MCF 10A (cell line): ENCODE measurements around the gene FPGS. TPM values are rescaled to one million over a fixed set of nuclear protein-coding genes. Genes with fewer than 3 reads are reported as not detected.
A peak's percentile ranks its signal among the peaks of the same experiment; 100 is the strongest.
"Not testable (repeated sequence)": the region's sequence is repeated elsewhere in the genome, so short reads cannot be mapped to it uniquely, and the experiment has no call there.

Experiments
- BruUV-seq: library from RNA; stranded (reverse); fragments of 400-500 nt; replicated peaks from 2 replicates; lab custom pipeline; 2021; lab: Mats Ljungman, UMichigan
- CTCF ChIA-PET: fragments of 300-600 bp; sonication (Branson Sonifier 250); formaldehyde crosslinking; extraction: SDS; loops from one replicate; lab custom pipeline; 2021; ENCODE audit warnings: antibody characterized with exemption, inconsistent platforms; lab: Yijun Ruan, JAX
- POLR2A ChIA-PET: fragments of 300-600, 350-650 bp; sonication (Branson Sonifier 250); formaldehyde crosslinking; extraction: SDS; loops from one replicate; lab custom pipeline; 2020; ENCODE audit warnings: antibody characterized with exemption, inconsistent platforms; lab: Yijun Ruan, JAX
- DNase-seq: peaks from one replicate; pipeline ENCODE4 v3.0.0-alpha.2; 2018; ENCODE audit not compliant: unreplicated experiment
- H3K27ac Mint-ChIP-seq: one replicate; pipeline ENCODE4 v1.8.0; 2022; ENCODE audit warnings: mild to moderate bottlenecking, low read depth, mixed read lengths; ENCODE audit not compliant: unreplicated experiment
- H3K27me3 Mint-ChIP-seq: one replicate; pipeline ENCODE4 v1.8.0; 2022; ENCODE audit warnings: mixed read lengths; ENCODE audit not compliant: insufficient read depth, unreplicated experiment
- H3K36me3 Mint-ChIP-seq: one replicate; pipeline ENCODE4 v1.8.0; 2022; ENCODE audit warnings: mild to moderate bottlenecking, moderate library complexity, mixed read lengths; ENCODE audit not compliant: insufficient read depth, unreplicated experiment
- H3K4me1 Mint-ChIP-seq: one replicate; pipeline ENCODE4 v1.8.0; 2022; ENCODE audit warnings: mixed read lengths; ENCODE audit not compliant: insufficient read depth, unreplicated experiment
- H3K4me3 Mint-ChIP-seq: one replicate; pipeline ENCODE4 v1.8.0; 2022; ENCODE audit warnings: mild to moderate bottlenecking, moderate library complexity, mixed read lengths; ENCODE audit not compliant: unreplicated experiment
- H3K9me3 Mint-ChIP-seq: one replicate; pipeline ENCODE4 v1.8.0; 2022; ENCODE audit warnings: mixed read lengths; ENCODE audit not compliant: unreplicated experiment
- CTCF ChIP-seq: fragments of 200-600 bp; IDR thresholded peaks from one replicate; pipeline ENCODE4 v1.8.0; 2022; ENCODE audit warnings: antibody characterized with exemption, mild to moderate bottlenecking; ENCODE audit not compliant: unreplicated experiment
- intact Hi-C: fragments of 100-400 bp; cut with micrococcal nuclease; formaldehyde crosslinking; loops from 2 replicates; pipeline ENCODE4 v1.14.1; 2022
- total RNA-seq: library from RNA; stranded (reverse); gene quantifications from 2 replicates; pipeline ENCODE4 v1.2.3, GENCODE V29; 2022

The FPGS gene
- total RNA-seq, 1 experiment from 2014 or later: 130 TPM

GRCh38 chr9:127778280-127779135 lies 24.2 kb upstream of the FPGS start, which contains the start of gene SH2D3C:
TSS of gene SH2D3C (minus strand) at chr9:127778666. CDS start at chr9:127778627, 39 bp downstream.
- ChIA-PET POLR2A (interaction anchor here (0.8 kb wide), 1 partner anchor 38 kb away, joined by 3 read pairs; no protein-coding TSS in a partner anchor), CTCF (interaction anchor here (0.7 kb wide), 1 partner anchor 44 kb away, joined by 3 read pairs; no protein-coding TSS in a partner anchor)
- BruUV-seq: no TSS peak
- TF ChIP-seq CTCF: no peak
- no peaks in the 10 kb centered on the region for H3K36me3 Mint-ChIP-seq
- peak within 1 kb of the TSS; percentile 59 for H3K27ac Mint-ChIP-seq
- no peak for DNase-seq
- no peaks in the 10 kb centered on the region for H3K9me3 Mint-ChIP-seq
- no peaks in the 10 kb centered on the region for H3K4me1 Mint-ChIP-seq
- intact Hi-C loops: no loop called here
- no peak within 1 kb of the TSS for H3K4me3 Mint-ChIP-seq
- no peaks in the 10 kb centered on the region for H3K27me3 Mint-ChIP-seq

- ChIA-PET CTCF (interaction anchor here (4.0 kb wide), 1 partner anchor 44 kb away, joined by 16 read pairs; the partner anchor contains the start of gene TOR2A), POLR2A (interaction anchor here (0.8 kb wide), 1 partner anchor 39 kb away, joined by 3 read pairs; no protein-coding TSS in a partner anchor)
- Mint-ChIP-seq H3K27ac (peak overlapping the region; percentile 31), H3K9me3 (no peaks in the 10 kb centered on the region), H3K36me3 (no peaks in the 10 kb centered on the region), H3K4me1 (no peaks in the 10 kb centered on the region), H3K4me3 (no peak overlapping the region), H3K27me3 (no peaks in the 10 kb centered on the region)
- intact Hi-C loops: no loop called here
- TF ChIP-seq CTCF: no peak
- DNase-seq: peak; percentile 38
- BruUV-seq: no TSS peak
These were observed 23.3 kb upstream of the FPGS start for GRCh38 chr9:127779136-127779981.

- BruUV-seq: no TSS peak
- no peak overlapping the region for H3K27ac Mint-ChIP-seq
- intact Hi-C loops: no loop called here
- no peaks in the 10 kb centered on the region for H3K4me1 Mint-ChIP-seq
- no peak overlapping the region for H3K4me3 Mint-ChIP-seq
- no peak for TF ChIP-seq CTCF
- H3K27me3 Mint-ChIP-seq: no peaks in the 10 kb centered on the region
- no peaks in the 10 kb centered on the region for H3K9me3 Mint-ChIP-seq
- CTCF ChIA-PET: interaction anchor here (0.6 to 4.0 kb wide), 4 partner anchors 45 to 190 kb away, joined by 3 to 16 read pairs (median 3); partner anchors contain the start of gene TOR2A
- no peaks in the 10 kb centered on the region for H3K36me3 Mint-ChIP-seq
- DNase-seq: no peak
- POLR2A ChIA-PET: interaction anchor here (1.3 kb wide), 1 partner anchor 40 kb away, joined by 5 read pairs; no protein-coding TSS in a partner anchor
These were observed 22.4 kb upstream of the FPGS start for GRCh38 chr9:127780126-127780885.

GRCh38 chr9:127780909-127781308 lies 21.8 kb upstream of the FPGS start:
- H3K4me1 Mint-ChIP-seq, H3K4me3 Mint-ChIP-seq, H3K36me3 Mint-ChIP-seq, DNase-seq, H3K27ac Mint-ChIP-seq, H3K27me3 Mint-ChIP-seq, BruUV-seq, intact Hi-C loops, H3K9me3 Mint-ChIP-seq: not testable (repeated sequence)
- CTCF ChIA-PET: interaction anchor here (0.6 to 4.0 kb wide), 4 partner anchors 46 to 191 kb away, joined by 3 to 16 read pairs (median 3); partner anchors contain the start of gene TOR2A
- POLR2A ChIA-PET: interaction anchor here (1.3 kb wide), 1 partner anchor 41 kb away, joined by 5 read pairs; no protein-coding TSS in a partner anchor
